Sigmoid colon (tissue), 7 donors: ENCODE data around the gene PAK4. TPM values are rescaled to one million over a fixed set of nuclear protein-coding genes. Genes with fewer than 3 reads are reported as not detected.

Experiments
- DNase-seq: peaks from one replicate; pipeline ENCODE4 v3.0.0-alpha.2; 2019
- H3K27ac ChIP-seq, 4 donors: fragments of 200-600 bp; sonication (generic); one replicate each; pipeline ENCODE4 v1.5.1; 2016 to 2019; ENCODE audit warnings: mild to moderate bottlenecking in 1 of 4
- H3K27me3 ChIP-seq, 3 donors: fragments of 200-600 bp; sonication (generic); one replicate each; pipeline ENCODE4 v1.5.1; 2019; ENCODE audit warnings: mild to moderate bottlenecking in 1 of 3
- H3K36me3 ChIP-seq, 4 donors: fragments of 200-600 bp; sonication (generic); one replicate each; pipeline ENCODE4 v1.5.1; 2016 to 2019
- H3K4me1 ChIP-seq, 4 donors: fragments of 200-600 bp; sonication (generic); one replicate each; pipeline ENCODE4 v1.5.1; 2017 to 2019
- H3K4me3 ChIP-seq, 4 donors: fragments of 200-600 bp; sonication (generic); one replicate each; pipeline ENCODE4 v1.5.1; 2017 to 2019; ENCODE audit warnings: mild to moderate bottlenecking in 2 of 4, moderate library complexity in 1 of 4
- H3K9me3 ChIP-seq, 4 donors: fragments of 200-600 bp in 3 of 4; sonication (generic) in 3 of 4; one replicate each; pipeline versions ENCODE4 v1.5.1 to v1.6.1; 2013 to 2019
- CTCF ChIP-seq, 4 experiments: fragments of 450-650 bp in 3 of 4; fragments of 200-600 bp in 1 of 4; IDR thresholded peaks; one replicate each; pipeline ENCODE4 v1.5.1; 2016 to 2019; ENCODE audit warnings: antibody characterized with exemption in 4 of 4, mild to moderate bottlenecking in 3 of 4, moderate library complexity in 2 of 4
- EP300 ChIP-seq, 4 donors: sonication (generic); formaldehyde crosslinking; IDR thresholded peaks; one replicate each; pipeline ENCODE4 v1.6.1; 2017; ENCODE audit warnings: antibody characterized with exemption in 4 of 4
- POLR2A ChIP-seq, 2 donors: fragments of 450-650 bp; IDR thresholded peaks; one replicate each; pipeline ENCODE4 v1.6.1; 2016; ENCODE audit warnings: antibody characterized with exemption in 2 of 2, mild to moderate bottlenecking in 2 of 2, moderate library complexity in 2 of 2
- POLR2AphosphoS5 ChIP-seq, 4 donors: sonication (generic); formaldehyde crosslinking; IDR thresholded peaks; one replicate each; pipeline ENCODE4 v1.6.1; 2017; ENCODE audit warnings: antibody characterized with exemption in 4 of 4
- WGBS, 2 donors: extraction: QIAGEN DNeasy Blood & Tissue Kit; methylation state at CpG; one replicate each; pipeline ENCODE4 v1.1.7; 2013; 5-methylcytosine and 5-hydroxymethylcytosine counted together
- intact Hi-C: fragments of 100-400 bp; cut with DNase I; formaldehyde crosslinking; loops from one replicate; pipeline ENCODE4 v1.15.1; 2023
- polyA plus RNA-seq, 3 donors: library from polyadenylated mRNA; stranded (reverse); fragments of 200-250 nt; gene quantifications; one replicate each; pipeline ENCODE4 v1.2.3, GENCODE V29; 2013
- total RNA-seq, 4 donors: library from RNA; depleted of rRNA; stranded (reverse); fragments of >200 nt; gene quantifications; one replicate each; pipeline ENCODE4 v1.1.0, GENCODE V29; 2016
- donor health status: healthy with polysubstance abuse.
- donor health status: Bipolar disorder and iron deficiency.
- donor health status: healthy.

PAK4 gene
- total and polyA plus RNA-seq, 7 donors: 6.2 to 62.0 (median 27.1) TPM

GRCh38 chr19:39150235-39150634 is 24.6 kb downstream of the PAK4 start:
- H3K27ac ChIP-seq: no peak overlapping the region
- intact Hi-C loops: no loop called here
- DNase-seq: no peak
- no peaks in the 10 kb centered on the region for H3K36me3 ChIP-seq
- H3K27me3 ChIP-seq: no peaks in the 10 kb centered on the region
- TF ChIP-seq POLR2AphosphoS5 (IDR thresholded peaks at IDR 0.05) (no peak), CTCF (IDR thresholded peaks at IDR 0.05) (no peak), POLR2A (IDR thresholded peaks at IDR 0.05) (no peak), EP300 (IDR thresholded peaks at IDR 0.05) (no peak)
- WGBS, 2 donors: 92 to 95% methylated on average over 8 of the region's 8 CpGs
- no peaks in the 10 kb centered on the region for H3K9me3 ChIP-seq
- H3K4me3 ChIP-seq: no peak overlapping the region
- H3K4me1 ChIP-seq: peaks cover 0 to 26% (median 19%) of the 10 kb centered on the region in 4 donors

GRCh38 chr19:39150807-39151600 is 25.4 kb downstream of the PAK4 start:
- Histone ChIP-seq H3K4me3 (no peak overlapping the region), H3K27me3 (no peaks in the 10 kb centered on the region), H3K36me3 (no peaks in the 10 kb centered on the region), H3K27ac (no peak overlapping the region), H3K4me1 (peaks cover 0 to 26% (median 19%) of the 10 kb centered on the region in 4 donors), H3K9me3 (no peaks in the 10 kb centered on the region)
- DNase-seq: no peak
- WGBS, 2 donors: 82 to 87% methylated on average over 26 of the region's 26 CpGs
- TF ChIP-seq EP300 (IDR thresholded peaks at IDR 0.05): no peak
- no peak for TF ChIP-seq POLR2AphosphoS5 (IDR thresholded peaks at IDR 0.05)
- no peak for TF ChIP-seq POLR2A (IDR thresholded peaks at IDR 0.05)
- no peak for TF ChIP-seq CTCF (IDR thresholded peaks at IDR 0.05)
- intact Hi-C loops: no loop called here

GRCh38 chr19:39152066-39152465 is 26.5 kb downstream of the PAK4 start:
- no peak for TF ChIP-seq CTCF (IDR thresholded peaks at IDR 0.05)
- TF ChIP-seq POLR2A (IDR thresholded peaks at IDR 0.05): no peak
- no peak for TF ChIP-seq POLR2AphosphoS5 (IDR thresholded peaks at IDR 0.05)
- no peak for TF ChIP-seq EP300 (IDR thresholded peaks at IDR 0.05)
- no peaks in the 10 kb centered on the region for H3K27me3 ChIP-seq
- no peak for DNase-seq
- H3K9me3 ChIP-seq: no peaks in the 10 kb centered on the region
- H3K36me3 ChIP-seq: no peaks in the 10 kb centered on the region
- intact Hi-C loops: no loop called here
- H3K4me1 ChIP-seq: peaks cover 0 to 27% (median 25%) of the 10 kb centered on the region in 4 donors
- 90 to 95% methylated on average over 10 of the region's 10 CpGs for WGBS, 2 donors
- H3K4me3 ChIP-seq: no peak overlapping the region
- H3K27ac ChIP-seq: no peak overlapping the region

DNA sequence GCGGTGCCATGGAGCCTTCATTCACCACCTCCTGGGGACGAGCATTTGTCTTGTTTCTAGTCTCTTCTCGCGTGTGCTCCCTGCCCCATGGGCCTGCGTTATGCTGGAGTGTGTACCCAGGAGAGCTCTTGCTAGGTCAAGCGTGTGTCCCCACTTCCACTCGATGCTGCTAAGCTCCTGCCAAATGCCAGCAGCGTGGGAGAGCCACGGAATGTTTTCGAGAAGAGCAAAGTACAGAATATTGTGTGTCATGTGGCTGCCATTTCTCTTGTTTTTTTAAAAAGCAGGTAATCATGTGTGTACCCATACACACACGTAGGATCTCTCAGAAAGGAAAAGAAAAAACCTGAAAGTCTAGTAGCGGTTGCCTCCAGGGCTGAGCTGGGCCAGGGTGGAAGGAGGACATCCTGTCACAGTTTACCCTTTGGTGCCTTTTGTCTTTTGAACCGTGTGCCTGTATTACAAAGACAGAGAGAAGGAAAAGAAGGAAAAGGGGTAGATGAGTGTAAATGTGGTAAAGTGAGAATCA is 28.6 kb downstream of the PAK4 start:
- TF ChIP-seq POLR2AphosphoS5 (IDR thresholded peaks at IDR 0.05): no peak
- no peak for TF ChIP-seq CTCF (IDR thresholded peaks at IDR 0.05)
- TF ChIP-seq POLR2A (IDR thresholded peaks at IDR 0.05): no peak
- no peak for TF ChIP-seq EP300 (IDR thresholded peaks at IDR 0.05)
- no peak overlapping the region for H3K27ac ChIP-seq
- H3K4me1 ChIP-seq: peaks cover 0 to 44% (median 41%) of the 10 kb centered on the region in 4 donors
- 57 to 85% methylated on average over 13 of the region's 13 CpGs for WGBS, 2 donors
- peaks cover 0 to 5% (median 0%) of the 10 kb centered on the region in 4 donors for H3K36me3 ChIP-seq
- intact Hi-C loops: no loop called here
- H3K9me3 ChIP-seq: no peaks in the 10 kb centered on the region
- H3K4me3 ChIP-seq: no peak overlapping the region
- no peak for DNase-seq
- no peaks in the 10 kb centered on the region for H3K27me3 ChIP-seq
